ENCODE results near the gene GALNTL6.

Gene GALNTL6

DNA sequence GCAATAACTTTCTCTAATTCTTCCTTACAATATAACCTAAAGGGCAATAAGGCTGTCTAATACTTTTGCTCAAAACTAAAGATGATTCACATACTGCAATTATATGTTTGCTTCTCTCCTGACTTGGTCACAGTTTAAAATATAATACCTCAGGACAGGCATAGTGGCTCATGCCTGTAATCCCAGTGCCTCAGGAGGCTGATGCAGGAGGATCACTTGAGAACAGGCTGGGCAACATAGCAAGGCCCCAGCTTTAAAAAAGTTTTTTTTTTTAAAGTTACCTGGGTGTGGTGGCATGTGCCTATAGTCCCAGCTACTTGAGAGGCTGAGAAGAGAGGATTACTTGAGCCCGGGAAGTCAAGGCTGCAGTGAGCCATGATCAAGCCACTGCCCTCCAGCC is 1125.7 kb downstream of the GALNTL6 start:
- Histone ChIP-seq H3K36me3 (ENCODE audit: low read depth) (no peaks in the 10 kb centered on the region), H3K4me1 (ENCODE audit: insufficient read depth, poor library complexity, severe bottlenecking) (no peaks in the 10 kb centered on the region), H3K9me3 (ENCODE audit: severe bottlenecking) (no peaks in the 10 kb centered on the region), H3K27me3 (ENCODE audit: insufficient read depth, poor library complexity, severe bottlenecking) (no peaks in the 10 kb centered on the region), H3K4me3 (ENCODE audit: severe bottlenecking) (no peak overlapping the region), H3K27ac (ENCODE audit: poor library complexity, severe bottlenecking) (no peak overlapping the region)
- DNase-seq (ENCODE audit: low spot score) (no peak), ATAC-seq (ENCODE audit: low read depth) (no peak)
- TF ChIP-seq CTCF (IDR thresholded peaks at IDR 0.05; ENCODE audit: poor library complexity, severe bottlenecking): no peak

DNA sequence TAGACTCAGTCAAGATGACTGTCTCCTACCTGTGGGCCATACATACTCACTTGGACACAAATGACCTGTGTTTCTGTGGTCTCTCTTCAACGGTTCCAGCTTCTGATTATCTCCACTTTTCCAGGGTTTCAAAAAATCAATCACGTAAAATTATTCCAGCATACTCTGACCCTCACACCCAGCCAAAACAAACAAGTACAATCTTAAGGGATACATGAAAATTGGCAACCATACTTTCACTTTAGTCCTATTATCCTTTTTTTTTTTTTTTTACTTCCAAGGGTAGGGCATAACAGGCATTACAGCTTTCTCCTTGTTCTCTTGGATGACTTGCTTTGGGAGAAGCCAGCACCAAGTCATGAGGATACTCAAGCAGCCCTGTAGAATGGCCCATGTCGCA is 1129.6 kb downstream of the GALNTL6 start:
- H3K9me3 ChIP-seq (ENCODE audit: severe bottlenecking): no peaks in the 10 kb centered on the region
- H3K36me3 ChIP-seq (ENCODE audit: low read depth): no peaks in the 10 kb centered on the region
- H3K27me3 ChIP-seq (ENCODE audit: insufficient read depth, poor library complexity, severe bottlenecking): no peaks in the 10 kb centered on the region
- no peak for TF ChIP-seq CTCF (IDR thresholded peaks at IDR 0.05; ENCODE audit: poor library complexity, severe bottlenecking)
- H3K4me1 ChIP-seq (ENCODE audit: insufficient read depth, poor library complexity, severe bottlenecking): no peaks in the 10 kb centered on the region
- no peak overlapping the region for H3K4me3 ChIP-seq (ENCODE audit: severe bottlenecking)
- DNase-seq (ENCODE audit: low spot score) (no peak), ATAC-seq (ENCODE audit: low read depth) (no peak)
- H3K27ac ChIP-seq (ENCODE audit: poor library complexity, severe bottlenecking): no peak overlapping the region

DNA sequence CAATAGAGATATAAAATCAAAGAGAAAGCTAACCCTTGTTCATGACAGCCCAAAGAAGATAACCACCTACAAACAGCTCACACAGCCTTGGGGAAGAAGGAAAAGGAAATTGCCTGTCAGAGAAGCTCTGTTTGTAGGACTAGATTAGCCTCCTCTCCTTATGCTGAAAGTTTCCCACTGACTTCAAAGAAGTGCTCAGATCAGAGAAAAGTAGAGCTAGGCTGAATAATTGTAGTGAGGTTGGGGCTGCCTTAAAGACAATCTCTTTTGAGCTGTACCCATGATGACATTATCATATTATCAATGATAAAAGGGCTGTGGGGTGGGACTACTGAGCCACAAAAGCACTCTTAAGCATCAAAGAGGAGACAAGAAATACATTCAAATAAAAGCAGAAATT is 1132.4 kb downstream of the GALNTL6 start:
- no peaks in the 10 kb centered on the region for H3K4me1 ChIP-seq (ENCODE audit: insufficient read depth, poor library complexity, severe bottlenecking)
- DNase-seq (ENCODE audit: low spot score) (no peak), ATAC-seq (ENCODE audit: low read depth) (no peak)
- no peaks in the 10 kb centered on the region for H3K27me3 ChIP-seq (ENCODE audit: insufficient read depth, poor library complexity, severe bottlenecking)
- no peaks in the 10 kb centered on the region for H3K36me3 ChIP-seq (ENCODE audit: low read depth)
- no peak overlapping the region for H3K4me3 ChIP-seq (ENCODE audit: severe bottlenecking)
- no peak overlapping the region for H3K27ac ChIP-seq (ENCODE audit: poor library complexity, severe bottlenecking)
- no peak for TF ChIP-seq CTCF (IDR thresholded peaks at IDR 0.05; ENCODE audit: poor library complexity, severe bottlenecking)
- no peaks in the 10 kb centered on the region for H3K9me3 ChIP-seq (ENCODE audit: severe bottlenecking)

- no peak for ATAC-seq (ENCODE audit: low read depth)
- Histone ChIP-seq H3K36me3 (ENCODE audit: low read depth) (no peaks in the 10 kb centered on the region), H3K9me3 (ENCODE audit: severe bottlenecking) (no peaks in the 10 kb centered on the region), H3K4me3 (ENCODE audit: severe bottlenecking) (no peak overlapping the region), H3K4me1 (ENCODE audit: insufficient read depth, poor library complexity, severe bottlenecking) (no peaks in the 10 kb centered on the region), H3K27me3 (ENCODE audit: insufficient read depth, poor library complexity, severe bottlenecking) (no peaks in the 10 kb centered on the region), H3K27ac (ENCODE audit: poor library complexity, severe bottlenecking) (no peak overlapping the region)
- DNase-seq (ENCODE audit: low spot score): no peak
- TF ChIP-seq CTCF (IDR thresholded peaks at IDR 0.05; ENCODE audit: poor library complexity, severe bottlenecking): no peak
These were observed 1133.3 kb downstream of the GALNTL6 start for GRCh38 chr4:172946503-172946902.

DNA sequence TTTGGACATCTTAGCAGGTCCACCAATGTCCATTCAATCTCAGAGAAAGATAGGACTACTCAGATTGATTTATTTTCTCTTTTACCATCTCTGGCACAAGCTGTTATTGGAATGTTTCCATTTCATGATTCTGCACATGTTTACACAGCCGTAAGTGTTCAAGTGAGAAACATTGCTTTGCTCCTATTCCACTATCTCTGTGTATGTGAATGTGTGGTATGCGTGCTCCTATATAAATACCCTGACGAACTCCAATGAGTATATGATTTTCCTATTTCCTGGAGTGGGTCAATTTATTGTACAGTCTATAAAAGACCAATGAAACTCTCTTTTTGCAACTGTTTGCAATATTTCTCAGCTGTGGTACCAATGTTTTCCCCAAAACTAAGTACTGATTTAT is 1134.4 kb downstream of the GALNTL6 start:
- Histone ChIP-seq H3K4me3 (ENCODE audit: severe bottlenecking) (no peak overlapping the region), H3K27ac (ENCODE audit: poor library complexity, severe bottlenecking) (no peak overlapping the region), H3K9me3 (ENCODE audit: severe bottlenecking) (no peaks in the 10 kb centered on the region), H3K36me3 (ENCODE audit: low read depth) (no peaks in the 10 kb centered on the region), H3K27me3 (ENCODE audit: insufficient read depth, poor library complexity, severe bottlenecking) (no peaks in the 10 kb centered on the region), H3K4me1 (ENCODE audit: insufficient read depth, poor library complexity, severe bottlenecking) (no peaks in the 10 kb centered on the region)
- no peak for TF ChIP-seq CTCF (IDR thresholded peaks at IDR 0.05; ENCODE audit: poor library complexity, severe bottlenecking)
- no peak for DNase-seq (ENCODE audit: low spot score)
- no peak for ATAC-seq (ENCODE audit: low read depth)

All from RWPE2 (cell line).